GM19438 (cell line): ENCODE measurements around the gene CCDC184.
"Not testable (repeated sequence)": the region's sequence is repeated elsewhere in the genome, so short reads cannot be mapped to it uniquely, and the experiment has no call there.

Experiments used
- ATAC-seq: cut with Tn5 transposase; IDR thresholded peaks from one replicate; pipeline ENCODE4 v1.9.1; 2021; ENCODE audit warnings: low read depth; ENCODE audit not compliant: unreplicated experiment

The CCDC184 gene

DNA sequence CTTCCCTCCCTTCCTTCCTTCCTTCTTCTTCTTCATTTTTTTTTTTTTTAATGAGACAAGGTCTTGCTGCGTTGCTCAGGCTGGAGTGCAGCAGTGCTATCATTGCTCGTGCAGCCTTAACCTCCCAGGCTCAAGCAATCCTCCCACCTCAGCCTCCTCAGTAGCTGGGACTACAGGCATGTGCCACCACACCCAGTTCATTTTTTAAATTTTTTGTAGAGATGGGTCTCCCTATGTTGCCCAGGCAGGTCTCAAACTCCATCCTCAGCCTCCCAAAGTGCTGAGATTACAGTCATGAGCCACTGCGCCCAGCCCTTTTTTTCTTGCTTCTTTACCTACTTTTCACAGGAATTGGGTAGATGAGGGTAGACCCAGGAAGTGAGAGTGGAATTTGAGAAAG, 18.1 kb downstream of the CCDC184 start:
- no peak for ATAC-seq

DNA sequence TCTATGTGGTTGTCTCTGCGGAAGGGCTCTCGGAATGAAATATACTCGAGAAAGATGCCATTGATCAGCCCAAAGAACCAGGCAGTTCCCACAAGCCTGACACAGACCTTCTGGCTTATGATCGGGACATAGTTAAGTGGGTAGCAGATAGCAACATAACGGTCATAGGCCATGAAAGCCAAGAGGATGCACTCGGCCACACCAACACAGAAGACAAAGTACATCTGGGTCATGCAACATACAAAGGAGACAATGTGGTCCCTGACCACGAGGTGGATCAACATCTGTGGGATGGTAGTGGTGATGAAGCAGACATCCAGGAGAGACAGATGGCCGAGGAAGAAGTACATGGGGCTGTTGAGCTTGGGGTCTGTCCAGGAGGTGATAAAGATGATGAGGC, 19.3 kb downstream of the CCDC184 start:
- ATAC-seq, result no peak

DNA sequence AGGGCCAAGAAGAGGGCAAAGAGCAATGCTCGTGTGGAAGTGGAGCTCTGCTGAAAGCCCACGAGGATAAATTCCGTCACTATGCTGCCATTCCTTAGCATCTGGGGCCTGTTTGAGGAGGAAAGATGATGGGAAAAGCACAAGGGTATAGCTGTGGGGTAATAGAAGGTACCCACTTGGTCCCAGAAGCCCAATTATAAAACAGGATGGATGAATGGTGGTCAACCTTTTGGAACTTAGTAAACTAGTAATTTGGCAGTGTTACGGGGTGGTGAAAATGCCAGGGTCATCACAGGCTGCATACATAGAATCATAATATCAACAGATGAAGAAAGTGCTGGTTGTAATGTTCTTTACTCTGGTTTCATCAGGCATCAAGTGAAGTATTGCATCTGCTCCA, 19.7 kb downstream of the CCDC184 start, which contains the start of gene OR10AD1:
OR10AD1 (minus strand) TSS at position 101 of the 400 bp plus-strand sequence; CDS start at position 101, 0 bp downstream.
- ATAC-seq, result no peak

DNA sequence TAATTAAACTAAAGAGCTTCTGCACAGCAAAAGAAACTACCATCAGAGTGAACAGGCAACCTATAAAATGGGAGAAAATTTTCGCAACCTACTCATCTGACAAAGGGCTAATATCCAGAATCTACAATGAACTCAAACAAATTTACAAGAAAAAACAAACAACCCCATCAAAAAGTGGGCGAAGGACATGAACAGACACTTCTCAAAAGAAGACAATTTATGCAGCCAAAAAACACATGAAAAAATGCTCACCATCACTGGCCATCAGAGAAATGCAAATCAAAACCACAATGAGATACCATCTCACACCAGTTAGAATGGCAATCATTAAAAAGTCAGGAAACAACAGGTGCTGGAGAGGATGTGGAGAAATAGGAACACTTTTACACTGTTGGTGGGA, 26.1 kb downstream of the CCDC184 start:
- not testable (repeated sequence) for ATAC-seq

DNA sequence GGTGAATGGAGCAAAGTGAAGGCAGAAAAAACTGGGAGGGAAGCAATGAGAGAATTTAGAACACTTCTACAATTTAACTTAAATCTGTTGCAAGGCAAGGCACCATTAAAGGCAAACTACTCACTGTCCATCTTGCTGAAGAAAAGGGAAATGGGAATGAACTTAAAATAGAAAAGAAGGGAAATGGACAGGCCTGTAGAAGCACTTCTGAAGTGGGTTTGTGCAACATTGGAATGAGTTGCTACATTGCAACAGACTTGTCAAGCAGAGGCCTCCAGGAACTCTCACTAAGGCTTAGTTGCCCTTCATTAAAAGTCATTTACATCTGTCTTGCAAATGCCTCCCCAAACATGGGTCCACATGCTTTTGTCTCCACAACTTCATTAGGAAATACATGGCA, 33.3 kb downstream of the CCDC184 start:
- no peak for ATAC-seq

DNA sequence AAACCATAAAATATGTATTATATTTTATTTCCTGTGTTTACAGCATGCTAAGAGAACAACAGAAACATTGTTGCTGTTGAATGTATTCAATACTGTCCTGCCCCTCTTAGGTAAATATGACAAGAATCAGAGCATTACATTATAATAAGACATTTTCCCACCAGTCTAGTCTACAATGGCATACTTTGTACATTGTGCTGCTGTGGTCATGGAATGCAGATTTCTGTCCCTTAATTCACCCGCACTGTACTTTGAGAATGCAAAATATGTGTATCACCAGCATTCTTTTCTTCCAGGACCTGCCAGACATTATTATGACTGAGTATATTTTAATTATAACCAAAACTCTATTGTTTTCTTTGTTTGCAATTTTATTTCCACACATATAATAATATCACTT, 36.2 kb downstream of the CCDC184 start:
- ATAC-seq, result no peak

DNA sequence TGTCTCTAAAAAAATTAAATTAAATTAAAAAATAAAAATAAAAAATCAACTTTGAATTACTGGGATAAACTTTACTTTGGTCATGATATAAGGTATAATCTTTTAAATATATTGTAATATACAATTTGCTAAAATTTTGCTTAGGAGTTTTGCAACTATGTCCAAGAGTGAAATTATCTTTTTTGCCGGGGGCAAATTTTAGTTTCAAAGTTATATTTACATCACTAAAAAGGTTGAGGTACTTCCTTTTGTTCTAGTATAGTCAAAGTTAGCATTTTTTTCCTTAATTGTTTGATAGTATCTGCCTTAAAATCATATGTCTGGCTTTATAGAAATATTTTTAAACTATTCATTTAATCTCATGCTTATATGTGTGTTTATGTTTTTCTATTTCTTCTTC, 37.3 kb downstream of the CCDC184 start:
- ATAC-seq, result no peak

DNA sequence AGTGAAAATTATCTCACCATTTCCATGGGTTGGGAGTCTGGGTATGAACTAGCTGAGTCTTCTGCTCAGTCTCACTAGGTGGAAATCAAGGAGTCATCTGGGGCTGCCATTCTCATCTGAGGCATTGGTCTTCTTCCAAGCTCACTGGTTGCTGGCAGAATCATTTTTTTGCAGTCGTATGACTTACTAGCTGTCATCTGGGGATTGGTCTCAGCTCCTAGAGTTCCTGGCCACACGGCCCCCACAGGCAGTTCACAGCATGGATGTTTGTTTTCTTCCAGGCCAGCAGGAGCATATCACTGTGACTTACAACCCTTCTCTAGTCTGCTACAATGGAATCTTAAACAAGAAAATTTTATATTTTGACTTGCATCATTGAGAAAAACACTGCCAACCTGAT, 38.2 kb downstream of the CCDC184 start:
- ATAC-seq, result no peak

DNA sequence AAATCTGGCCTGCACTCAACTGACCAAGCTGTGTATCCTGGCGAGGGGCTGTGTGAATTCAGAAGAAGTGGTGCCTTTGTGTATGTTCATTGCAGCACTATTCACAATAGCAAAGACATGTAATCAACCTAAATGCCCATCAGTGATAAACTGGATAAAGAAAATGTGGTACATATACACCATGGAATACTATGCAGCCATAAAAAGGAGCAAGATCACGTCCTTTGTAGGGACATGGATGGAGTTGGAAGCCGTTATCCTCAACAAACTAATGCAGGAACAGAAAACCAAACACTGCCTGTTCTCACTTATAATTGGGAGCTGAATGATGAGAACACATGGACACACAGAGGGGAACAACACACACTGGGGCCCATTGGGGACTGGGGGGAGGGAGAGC, 41.1 kb downstream of the CCDC184 start:
- ATAC-seq, result not testable (repeated sequence)

DNA sequence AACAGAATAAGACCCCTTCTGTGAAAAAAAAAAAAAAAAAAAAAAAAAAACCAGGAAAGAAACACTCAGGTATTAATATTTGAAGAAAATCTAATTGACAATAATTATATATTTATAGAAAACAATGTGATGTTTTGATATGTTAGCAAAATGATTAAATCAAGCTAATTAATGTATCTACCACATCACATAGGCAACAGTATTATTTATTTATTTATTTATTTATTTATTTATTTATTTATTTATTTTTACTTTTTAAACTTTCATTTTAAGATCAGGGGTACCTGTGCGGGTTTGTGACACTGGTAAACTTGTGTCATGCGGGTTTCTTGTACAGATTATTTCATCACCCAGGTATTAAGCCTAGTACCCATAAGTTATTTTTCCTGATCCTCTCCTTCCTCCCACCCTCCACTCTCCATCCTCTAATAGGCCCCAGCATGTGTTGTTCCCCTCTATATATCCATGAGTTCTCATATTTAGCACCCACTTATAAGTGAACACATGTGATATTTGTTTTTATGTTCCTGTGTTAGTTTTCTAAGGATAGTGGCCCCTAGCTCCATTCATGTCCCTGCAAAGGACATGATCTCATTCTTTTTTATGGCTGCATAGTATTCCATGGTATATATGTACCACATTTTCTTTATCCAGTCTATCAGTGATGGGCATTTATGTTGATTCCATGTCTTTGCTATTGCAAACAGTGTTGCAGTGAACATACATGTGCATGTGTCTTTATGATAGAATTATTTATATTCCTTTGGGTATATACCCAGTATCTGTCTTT, 47.9 kb downstream of the CCDC184 start:
- not testable (repeated sequence) for ATAC-seq
